ENCODE data around the gene SERPINE2. TPM values are rescaled to one million over a fixed set of nuclear protein-coding genes. Genes with fewer than 3 reads are reported as not detected.

Gene SERPINE2
- total and polyA plus RNA-seq, 2 experiments from 2014 or later = 1,864 to 5,355 TPM

- no peak for DNase-seq
- H3K9me2 ChIP-seq (ENCODE audit: insufficient read depth) = no peaks in the 10 kb centered on the region
- peak overlapping the region; percentile 83 for H3K27ac ChIP-seq
- H3F3A ChIP-seq (ENCODE audit: insufficient read depth) = peaks cover 14% of the 10 kb centered on the region; the same call in 1 of the 2 replicates
- H3K27me3 ChIP-seq (replicated peaks; ENCODE audit: insufficient read depth) = no peaks in the 10 kb centered on the region
- H3K9me3 ChIP-seq (ENCODE audit: low read depth) = no peaks in the 10 kb centered on the region
- 73 to 78% methylated on average over 4 of the region's 4 CpGs for WGBS, 2 experiments (ENCODE audit: low coverage in 1 of 2, low lambda C conversion rate in 2 of 2, missing lambda C conversion rate in 2 of 2)
- H3K9ac ChIP-seq = peak overlapping the region; percentile 91
- H4K20me1 ChIP-seq (ENCODE audit: insufficient read depth) = no peaks in the 10 kb centered on the region
- H3K4me2 ChIP-seq (ENCODE audit: unreplicated experiment) = peak overlapping the region; percentile 86
- no peak overlapping the region for H3K4me3 ChIP-seq
- H2AFZ ChIP-seq = peak overlapping the region; percentile 89
- no peak for TF ChIP-seq EZH2 (IDR thresholded peaks at IDR 0.05; ENCODE audit: insufficient read depth, poor library complexity, severe bottlenecking)
- TF ChIP-seq EZH2phosphoT487 (IDR thresholded peaks at IDR 0.05; ENCODE audit: insufficient read depth, low read depth) = no peak
- 0 out of 2 replicates have a peak, but pooled peaks cover 14% of the 10 kb centered on the region for H3K36me3 ChIP-seq (ENCODE audit: low read depth)
- H3K79me2 ChIP-seq (ENCODE audit: insufficient read depth) = peaks cover 40% of the 10 kb centered on the region
- in situ Hi-C loops (cut with MboI) = no loop called here
- H3K4me1 ChIP-seq (ENCODE audit: insufficient read depth) = peaks cover 39% of the 10 kb centered on the region
Measured at GRCh38 chr2:223956300-223956699, 82.8 kb downstream of the SERPINE2 start.

GRCh38 chr2:223954401-223954800, 84.7 kb downstream of the SERPINE2 start:
- Histone ChIP-seq H3K9me3 (ENCODE audit: low read depth) (no peaks in the 10 kb centered on the region), H3K27ac (peak overlapping the region; percentile 51), H4K20me1 (ENCODE audit: insufficient read depth) (no peaks in the 10 kb centered on the region), H3K9me2 (ENCODE audit: insufficient read depth) (no peaks in the 10 kb centered on the region), H3K79me2 (ENCODE audit: insufficient read depth) (peaks cover 21% of the 10 kb centered on the region), H3K9ac (no peak overlapping the region), H3K4me1 (ENCODE audit: insufficient read depth) (peaks cover 21% of the 10 kb centered on the region), H3K4me2 (ENCODE audit: unreplicated experiment) (no peak overlapping the region), H3K27me3 (replicated peaks; ENCODE audit: insufficient read depth) (no peaks in the 10 kb centered on the region), H3K4me3 (no peak overlapping the region), H3F3A (ENCODE audit: insufficient read depth) (peaks cover 7% of the 10 kb centered on the region; the same call in 1 of the 2 replicates), H3K36me3 (ENCODE audit: low read depth) (no peaks in the 10 kb centered on the region), H2AFZ (no peak overlapping the region)
- DNase-seq = peak; percentile 86
- WGBS, 2 experiments (ENCODE audit: low coverage in 1 of 2, low lambda C conversion rate in 2 of 2, missing lambda C conversion rate in 2 of 2) = 80 to 84% methylated on average over 3 of the region's 3 CpGs
- TF ChIP-seq EZH2 (IDR thresholded peaks at IDR 0.05; ENCODE audit: insufficient read depth, poor library complexity, severe bottlenecking) (no peak), EZH2phosphoT487 (IDR thresholded peaks at IDR 0.05; ENCODE audit: insufficient read depth, low read depth) (no peak)
- in situ Hi-C loops (cut with MboI) = no loop called here

- Histone ChIP-seq H3K4me2 (ENCODE audit: unreplicated experiment) (no peak overlapping the region), H3K9me2 (ENCODE audit: insufficient read depth) (no peaks in the 10 kb centered on the region), H3K27ac (no peak overlapping the region), H3K36me3 (ENCODE audit: low read depth) (no peaks in the 10 kb centered on the region), H3K9ac (no peak overlapping the region), H3K4me3 (no peak overlapping the region), H2AFZ (no peak overlapping the region), H3K9me3 (ENCODE audit: low read depth) (no peaks in the 10 kb centered on the region), H4K20me1 (ENCODE audit: insufficient read depth) (no peaks in the 10 kb centered on the region), H3K4me1 (ENCODE audit: insufficient read depth) (peaks cover 8% of the 10 kb centered on the region; the same call in 1 of the 2 replicates), H3K27me3 (replicated peaks; ENCODE audit: insufficient read depth) (no peaks in the 10 kb centered on the region), H3K79me2 (ENCODE audit: insufficient read depth) (peaks cover 1% of the 10 kb centered on the region), H3F3A (ENCODE audit: insufficient read depth) (no peaks in the 10 kb centered on the region)
- 83 to 84% methylated on average over 6 of the region's 6 CpGs for WGBS, 2 experiments (ENCODE audit: low coverage in 1 of 2, low lambda C conversion rate in 2 of 2, missing lambda C conversion rate in 2 of 2)
- in situ Hi-C loops (cut with MboI) = no loop called here
- TF ChIP-seq EZH2phosphoT487 (IDR thresholded peaks at IDR 0.05; ENCODE audit: insufficient read depth, low read depth) = no peak
- TF ChIP-seq EZH2 (IDR thresholded peaks at IDR 0.05; ENCODE audit: insufficient read depth, poor library complexity, severe bottlenecking) = no peak
- DNase-seq = no peak
Measured at GRCh38 chr2:223952280-223952968, 86.7 kb downstream of the SERPINE2 start.

GRCh38 chr2:223950448-223951347, 88.4 kb downstream of the SERPINE2 start:
- H3K9me3 ChIP-seq (ENCODE audit: low read depth) = no peaks in the 10 kb centered on the region
- in situ Hi-C loops (cut with MboI) = no loop called here
- H3K4me1 ChIP-seq (ENCODE audit: insufficient read depth) = no peaks in the 10 kb centered on the region
- no peaks in the 10 kb centered on the region for H4K20me1 ChIP-seq (ENCODE audit: insufficient read depth)
- H3K4me2 ChIP-seq (ENCODE audit: unreplicated experiment) = no peak overlapping the region
- H3F3A ChIP-seq (ENCODE audit: insufficient read depth) = no peaks in the 10 kb centered on the region
- no peaks in the 10 kb centered on the region for H3K9me2 ChIP-seq (ENCODE audit: insufficient read depth)
- H3K9ac ChIP-seq = no peak overlapping the region
- no peak overlapping the region for H3K4me3 ChIP-seq
- no peak overlapping the region for H3K27ac ChIP-seq
- no peak overlapping the region for H2AFZ ChIP-seq
- WGBS, 2 experiments (ENCODE audit: low coverage in 1 of 2, low lambda C conversion rate in 2 of 2, missing lambda C conversion rate in 2 of 2) = 92 to 97% methylated on average over 3 of the region's 3 CpGs
- TF ChIP-seq EZH2phosphoT487 (IDR thresholded peaks at IDR 0.05; ENCODE audit: insufficient read depth, low read depth) (no peak), EZH2 (IDR thresholded peaks at IDR 0.05; ENCODE audit: insufficient read depth, poor library complexity, severe bottlenecking) (no peak)
- H3K36me3 ChIP-seq (ENCODE audit: low read depth) = no peaks in the 10 kb centered on the region
- no peaks in the 10 kb centered on the region for H3K27me3 ChIP-seq (replicated peaks; ENCODE audit: insufficient read depth)
- H3K79me2 ChIP-seq (ENCODE audit: insufficient read depth) = peaks cover 6% of the 10 kb centered on the region
- no peak for DNase-seq

All from GM23248 (cell line).